Ascending aorta (tissue), 2 donors: Measurements from ENCODE around the gene OSTM1. TPM values are rescaled to one million over a fixed set of nuclear protein-coding genes. Genes with fewer than 3 reads are reported as not detected.
"Not testable (repeated sequence)": the region's sequence is repeated elsewhere in the genome, so short reads cannot be mapped to it uniquely, and the experiment has no call there.

Experiments
- DNase-seq, 2 donors: peaks; one replicate each; pipeline ENCODE4 v3.0.0-alpha.2; 2019; ENCODE audit warnings: low spot score in 2 of 2
- H3K27ac ChIP-seq, 2 donors: fragments of 200-600 bp; sonication (generic); one replicate each; pipeline ENCODE4 v1.5.1; 2016 to 2017; ENCODE audit warnings: mild to moderate bottlenecking in 1 of 2
- H3K27me3 ChIP-seq: fragments of 200-600 bp; sonication (generic); one replicate; pipeline ENCODE4 v1.5.1; 2017
- H3K36me3 ChIP-seq, 2 donors: fragments of 200-600 bp; sonication (generic); one replicate each; pipeline ENCODE4 v1.5.1; 2016
- H3K4me1 ChIP-seq, 2 donors: fragments of 200-600 bp; sonication (generic); one replicate each; pipeline ENCODE4 v1.5.1; 2016 to 2017; ENCODE audit warnings: mild to moderate bottlenecking in 1 of 2
- H3K4me3 ChIP-seq, 2 donors: fragments of 200-600 bp; sonication (generic); one replicate each; pipeline ENCODE4 v1.5.1; 2016 to 2017; ENCODE audit warnings: mild to moderate bottlenecking in 1 of 2
- H3K9me3 ChIP-seq, 2 donors: fragments of 200-600 bp; sonication (generic); one replicate each; pipeline ENCODE4 v1.5.1; 2016
- intact Hi-C: fragments of 100-400 bp; cut with DNase I; formaldehyde crosslinking; loops from one replicate; pipeline ENCODE4 v1.15.1; 2023
- total RNA-seq: library from RNA; depleted of rRNA; stranded (reverse); fragments of >200 nt; gene quantifications from one replicate; pipeline ENCODE4 v1.1.0, GENCODE V29; 2016
- TF ChIP-seq, protein P1 (sequence below), 3 experiments: fragments of 200-600 bp in 2 of 3; fragments of 450-650 bp in 1 of 3; sonication (generic) in 2 of 3; IDR thresholded peaks; one replicate each; pipeline ENCODE4 v1.5.1; 2016 to 2019; ENCODE audit warnings: antibody characterized with exemption in 3 of 3, mild to moderate bottlenecking in 1 of 3, moderate library complexity in 1 of 3

The OSTM1 gene
- total RNA-seq, 1 donor from 2014 or later: 78.7 TPM

- Histone ChIP-seq H3K4me3 (no peak overlapping the region), H3K9me3 (peaks cover 7 to 11% of the 10 kb centered on the region in 2 donors), H3K27me3 (no peaks in the 10 kb centered on the region), H3K4me1 (no peaks in the 10 kb centered on the region), H3K27ac (no peak overlapping the region), H3K36me3 (no peaks in the 10 kb centered on the region)
- TF ChIP-seq, protein P1, sequence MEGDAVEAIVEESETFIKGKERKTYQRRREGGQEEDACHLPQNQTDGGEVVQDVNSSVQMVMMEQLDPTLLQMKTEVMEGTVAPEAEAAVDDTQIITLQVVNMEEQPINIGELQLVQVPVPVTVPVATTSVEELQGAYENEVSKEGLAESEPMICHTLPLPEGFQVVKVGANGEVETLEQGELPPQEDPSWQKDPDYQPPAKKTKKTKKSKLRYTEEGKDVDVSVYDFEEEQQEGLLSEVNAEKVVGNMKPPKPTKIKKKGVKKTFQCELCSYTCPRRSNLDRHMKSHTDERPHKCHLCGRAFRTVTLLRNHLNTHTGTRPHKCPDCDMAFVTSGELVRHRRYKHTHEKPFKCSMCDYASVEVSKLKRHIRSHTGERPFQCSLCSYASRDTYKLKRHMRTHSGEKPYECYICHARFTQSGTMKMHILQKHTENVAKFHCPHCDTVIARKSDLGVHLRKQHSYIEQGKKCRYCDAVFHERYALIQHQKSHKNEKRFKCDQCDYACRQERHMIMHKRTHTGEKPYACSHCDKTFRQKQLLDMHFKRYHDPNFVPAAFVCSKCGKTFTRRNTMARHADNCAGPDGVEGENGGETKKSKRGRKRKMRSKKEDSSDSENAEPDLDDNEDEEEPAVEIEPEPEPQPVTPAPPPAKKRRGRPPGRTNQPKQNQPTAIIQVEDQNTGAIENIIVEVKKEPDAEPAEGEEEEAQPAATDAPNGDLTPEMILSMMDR (IDR thresholded peaks at IDR 0.05): no peak
- intact Hi-C loops: no loop called here
- DNase-seq: no peak
These were observed 66.2 kb downstream of the OSTM1 start for GRCh38 chr6:108008363-108008762.

DNA sequence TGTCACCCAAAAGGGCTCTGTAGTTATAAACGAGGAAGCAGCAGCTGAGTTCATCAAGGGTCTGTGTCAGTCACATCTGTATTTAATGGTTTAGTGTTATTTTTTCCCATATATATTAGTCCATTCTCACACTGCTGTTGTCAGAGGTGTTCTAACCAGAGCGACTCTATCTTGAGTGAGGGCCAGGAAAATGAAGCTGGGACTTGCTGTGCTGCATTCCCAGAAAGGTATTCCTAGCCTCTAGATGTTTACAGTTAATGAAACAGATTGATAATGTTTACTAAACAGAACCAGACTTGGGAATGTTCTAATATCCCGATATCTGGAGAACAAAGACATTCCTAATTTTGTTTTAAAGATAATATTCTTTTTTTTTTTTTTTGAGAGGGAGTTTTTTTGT lies 68.6 kb downstream of the OSTM1 start:
- intact Hi-C loops: no loop called here
- H3K27me3 ChIP-seq: no peaks in the 10 kb centered on the region
- no peak overlapping the region for H3K27ac ChIP-seq
- TF ChIP-seq, protein P1 (IDR thresholded peaks at IDR 0.05): no peak
- peaks cover 7 to 11% of the 10 kb centered on the region in 2 donors for H3K9me3 ChIP-seq
- no peaks in the 10 kb centered on the region for H3K4me1 ChIP-seq
- no peak for DNase-seq
- no peaks in the 10 kb centered on the region for H3K36me3 ChIP-seq
- no peak overlapping the region for H3K4me3 ChIP-seq

DNA sequence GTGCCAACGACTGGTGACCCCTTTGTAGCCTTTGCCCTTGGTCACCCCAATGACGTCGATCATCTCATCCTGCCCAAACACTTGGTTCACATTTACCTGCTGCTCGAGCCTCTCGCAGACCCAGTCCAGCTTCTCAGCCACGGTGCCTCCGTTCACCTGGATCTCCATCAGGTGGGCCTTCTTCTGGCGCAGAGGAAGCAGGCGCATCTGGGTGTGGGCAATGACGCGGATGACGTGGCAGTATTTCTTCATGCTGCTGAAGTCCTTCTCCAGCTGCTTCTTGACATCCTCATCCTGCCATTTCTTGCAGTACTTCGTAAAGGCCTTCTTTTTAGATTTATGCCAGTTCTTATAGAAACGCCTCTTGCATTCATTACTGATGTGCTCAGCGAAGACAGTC lies 69.7 kb downstream of the OSTM1 start:
- Histone ChIP-seq H3K9me3 (peaks cover 7 to 10% of the 10 kb centered on the region in 2 donors), H3K36me3 (no peaks in the 10 kb centered on the region), H3K27me3 (no peaks in the 10 kb centered on the region), H3K4me1 (no peaks in the 10 kb centered on the region), H3K4me3 (no peak overlapping the region), H3K27ac (no peak overlapping the region)
- DNase-seq: no peak
- intact Hi-C loops: no loop called here
- TF ChIP-seq, protein P1 (IDR thresholded peaks at IDR 0.05): no peak

DNA sequence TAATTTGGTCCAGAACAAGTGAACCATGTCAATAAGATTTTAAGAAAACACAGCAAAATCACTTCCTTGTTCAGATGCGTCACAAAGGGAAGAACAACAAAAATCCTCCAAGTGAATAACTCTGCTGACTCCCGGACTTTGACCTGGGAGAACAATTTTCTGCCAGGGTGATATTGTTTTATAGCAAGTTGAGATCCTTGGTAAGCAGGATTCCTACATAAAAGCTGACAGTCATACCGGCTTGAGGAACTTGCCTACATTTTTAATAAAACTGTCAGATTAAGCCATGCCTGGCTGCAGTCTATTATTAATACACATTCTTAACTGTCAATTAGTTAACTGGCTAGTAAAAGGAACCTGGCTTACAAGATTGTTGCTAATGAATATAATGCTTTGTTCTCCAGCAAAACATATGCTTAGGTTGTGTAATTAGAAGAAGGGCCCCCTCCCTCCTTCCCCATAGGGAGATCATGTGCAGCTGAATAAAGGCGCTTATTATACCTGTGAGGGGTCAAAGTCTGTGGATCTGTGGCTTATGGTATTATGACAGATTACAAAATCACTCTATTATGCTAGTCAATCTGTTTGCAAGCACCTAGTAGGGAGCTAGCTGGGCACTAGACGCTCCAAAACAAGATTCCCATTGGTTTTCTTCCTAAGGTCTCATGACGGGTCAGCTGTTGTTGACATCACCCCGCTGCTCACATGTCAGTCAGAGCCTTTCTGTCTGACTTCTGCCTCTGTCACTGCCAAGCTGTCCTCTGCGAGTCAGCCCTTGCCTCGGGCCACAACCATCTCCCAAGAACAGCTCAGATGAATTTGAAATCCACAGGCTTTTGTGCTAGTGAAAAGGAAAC lies 71.9 kb downstream of the OSTM1 start:
- intact Hi-C loops: no loop called here
- no peak for DNase-seq
- H3K27ac ChIP-seq: no peak overlapping the region
- no peak overlapping the region for H3K4me3 ChIP-seq
- TF ChIP-seq, protein P1 (IDR thresholded peaks at IDR 0.05): no peak
- H3K27me3 ChIP-seq: no peaks in the 10 kb centered on the region
- no peaks in the 10 kb centered on the region for H3K4me1 ChIP-seq
- no peaks in the 10 kb centered on the region for H3K9me3 ChIP-seq
- H3K36me3 ChIP-seq: no peaks in the 10 kb centered on the region

DNA sequence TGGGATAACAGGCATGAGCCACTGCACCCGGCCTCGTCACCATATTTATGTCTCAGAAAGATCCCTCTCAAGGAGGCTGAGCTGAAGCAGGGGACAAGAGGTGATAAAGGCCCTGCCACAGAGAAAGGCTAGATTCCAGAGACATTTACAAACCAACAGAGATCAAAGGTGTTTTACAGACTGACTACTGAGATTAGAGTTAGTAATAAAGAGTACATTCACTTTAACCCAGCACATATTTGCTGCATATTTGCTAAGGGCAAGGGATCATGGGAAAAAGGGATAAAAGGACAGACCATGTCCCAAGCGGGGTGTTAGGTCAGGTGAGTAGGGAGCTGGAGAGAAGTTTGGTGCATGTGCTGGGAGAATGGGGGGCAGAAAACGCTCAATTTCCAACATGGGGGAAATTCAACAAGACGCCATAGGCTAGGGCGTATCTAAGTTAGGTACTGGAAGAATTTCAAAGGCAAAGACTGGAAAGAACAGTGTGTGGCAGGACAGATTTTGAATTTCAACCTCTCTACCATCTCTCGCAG lies 72.8 kb downstream of the OSTM1 start:
- no peak overlapping the region for H3K27ac ChIP-seq
- no peaks in the 10 kb centered on the region for H3K9me3 ChIP-seq
- DNase-seq: no peak
- no peaks in the 10 kb centered on the region for H3K27me3 ChIP-seq
- H3K4me3 ChIP-seq: no peak overlapping the region
- no peaks in the 10 kb centered on the region for H3K4me1 ChIP-seq
- H3K36me3 ChIP-seq: no peaks in the 10 kb centered on the region
- intact Hi-C loops: no loop called here
- TF ChIP-seq, protein P1 (IDR thresholded peaks at IDR 0.05): no peak

GRCh38 chr6:108000259-108000658 lies 74.3 kb downstream of the OSTM1 start:
- H3K4me1 ChIP-seq, intact Hi-C loops, H3K9me3 ChIP-seq, H3K36me3 ChIP-seq, DNase-seq, H3K27me3 ChIP-seq, H3K4me3 ChIP-seq, H3K27ac ChIP-seq: not testable (repeated sequence)
